HG03097 (cell line): ENCODE measurements around the gene NAXD.

Experiments used
- ATAC-seq: cut with Tn5 transposase; IDR thresholded peaks from one replicate; pipeline ENCODE4 v1.9.1; 2021; ENCODE audit not compliant: unreplicated experiment, low FRiP score

Gene NAXD

DNA sequence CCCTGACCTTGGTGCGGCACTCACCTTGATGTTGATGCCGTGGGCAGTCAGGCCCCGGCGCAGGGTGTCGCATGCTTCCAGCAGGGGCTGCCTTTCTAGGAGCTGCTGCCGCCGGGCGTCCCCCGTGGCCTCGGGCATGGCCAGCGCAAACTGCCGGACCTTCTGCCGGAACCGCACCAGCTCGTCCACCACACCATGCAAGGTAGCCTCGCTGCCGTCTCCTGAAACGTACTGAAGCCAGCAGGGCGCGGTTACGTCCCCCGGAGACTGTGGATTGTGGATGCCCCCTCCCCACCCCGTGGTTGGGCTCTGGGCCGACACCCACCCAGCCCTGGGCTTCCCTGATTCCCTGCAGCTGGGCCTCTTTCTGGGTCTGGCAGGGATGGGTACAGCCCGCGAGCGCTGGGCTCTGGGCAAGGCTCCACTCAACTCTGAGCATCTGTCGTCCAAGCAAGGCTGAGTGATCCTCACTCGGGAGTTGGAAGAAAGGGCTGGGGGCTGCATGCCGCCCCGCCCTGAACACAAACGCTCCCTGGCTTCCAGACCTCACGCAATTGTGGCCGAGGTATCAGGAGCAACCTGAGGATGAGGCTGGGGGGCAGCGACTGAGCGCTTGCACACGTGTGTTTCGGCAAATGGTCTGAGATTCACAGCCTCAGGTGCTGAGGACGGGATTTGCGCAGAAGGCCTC is 27.1 kb downstream of the NAXD start:
- no peak for ATAC-seq

DNA sequence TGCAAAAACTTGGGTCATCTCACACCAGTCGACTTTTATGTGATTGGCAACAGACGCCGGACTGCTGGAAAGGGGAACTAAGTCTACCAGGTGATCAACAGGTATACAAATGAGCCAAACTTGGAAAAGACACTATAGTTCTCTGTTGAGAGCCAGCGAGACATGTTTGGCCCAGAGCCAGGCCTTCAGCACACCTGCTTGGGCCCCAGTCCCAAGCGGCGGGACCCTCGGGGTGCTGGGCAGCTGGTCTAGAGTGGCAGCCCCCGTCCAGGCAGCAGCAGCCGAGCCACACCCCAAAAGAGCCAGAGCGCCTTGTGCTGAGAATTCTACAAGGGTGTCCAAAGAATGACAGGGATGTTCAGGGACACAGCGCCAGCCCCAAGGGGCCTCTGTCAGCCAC is 28.0 kb downstream of the NAXD start:
- ATAC-seq = no peak

DNA sequence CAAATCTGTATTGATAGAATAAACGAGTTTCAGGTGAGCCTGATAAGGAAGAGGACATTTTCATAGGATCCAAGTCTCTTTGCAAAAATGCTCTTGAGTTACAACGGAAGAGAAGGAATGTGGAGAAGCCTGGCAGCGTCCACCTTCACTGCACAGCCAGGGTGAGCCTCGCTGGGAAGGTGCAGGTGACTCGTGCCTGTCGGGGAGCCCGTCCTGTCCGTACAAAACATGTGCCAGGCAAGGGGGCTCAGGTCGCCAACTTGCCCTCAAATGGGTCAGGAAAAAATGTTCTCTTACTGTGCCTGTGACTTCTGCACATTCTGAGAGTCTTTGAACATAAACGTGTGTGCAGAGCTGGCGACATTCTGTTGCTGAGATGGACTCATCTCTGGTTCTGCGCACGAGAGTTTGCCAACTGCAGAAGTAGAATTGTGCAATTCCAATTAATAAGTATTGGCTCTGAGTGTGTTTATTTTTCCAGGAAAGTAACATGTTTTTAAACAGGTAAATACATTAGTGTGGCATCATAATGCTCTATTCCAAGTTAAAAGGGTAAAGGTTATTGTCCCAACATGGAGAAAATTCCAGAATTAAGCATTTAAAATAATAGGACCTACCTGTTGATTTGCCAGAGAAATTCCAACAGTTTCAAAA is 28.6 kb downstream of the NAXD start:
- ATAC-seq = no peak

DNA sequence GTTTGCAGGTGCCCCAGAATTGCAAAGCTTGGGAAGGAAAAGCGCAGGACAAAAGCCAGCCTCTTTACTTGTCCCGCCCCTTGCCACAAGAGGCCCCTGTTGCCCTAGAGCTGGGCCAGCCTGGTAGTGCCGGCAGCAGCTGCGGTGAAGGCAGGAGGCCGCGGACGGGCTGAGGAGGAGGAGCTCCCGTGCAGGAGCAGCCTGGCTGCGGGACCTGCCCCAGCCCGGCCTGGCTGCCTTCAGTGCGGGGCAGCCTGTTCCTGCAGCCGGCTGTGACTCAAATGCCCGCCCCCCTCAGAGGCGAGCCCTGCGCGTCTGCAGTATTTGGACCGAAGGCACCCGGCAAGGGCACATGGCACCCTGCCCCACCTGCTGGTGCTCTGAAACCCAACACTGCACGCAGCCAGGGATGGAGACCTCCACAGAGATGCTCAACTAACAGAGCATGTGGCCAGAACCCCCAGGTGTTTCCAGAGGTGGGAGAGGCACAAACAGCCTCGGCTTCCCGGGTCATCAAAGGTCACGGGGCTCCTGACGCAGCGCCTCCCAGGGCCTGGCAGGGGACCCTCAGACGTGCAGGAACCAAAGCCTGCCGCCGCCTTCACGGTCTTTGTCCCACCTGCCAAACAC is 29.7 kb downstream of the NAXD start:
- peak; percentile 82 for ATAC-seq

DNA sequence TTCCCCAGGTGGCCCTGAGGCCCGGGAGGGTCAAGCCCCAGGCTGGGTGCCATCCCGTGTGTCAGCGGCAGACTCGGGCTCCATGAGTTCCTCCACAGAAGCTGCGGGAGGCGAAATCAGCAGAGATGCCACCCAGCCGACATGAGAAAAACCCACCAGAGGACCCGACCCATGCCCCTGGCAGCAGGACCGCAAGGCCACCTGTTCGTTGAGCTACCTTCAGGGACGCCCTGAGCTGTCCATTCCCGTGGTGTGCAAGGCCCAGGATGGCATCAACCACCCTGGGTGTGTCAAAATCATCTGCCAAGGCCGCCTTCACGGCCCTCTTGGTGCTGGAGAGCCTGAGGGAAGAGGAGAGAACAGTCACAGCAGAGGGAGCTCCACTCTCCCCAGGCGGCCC is 30.4 kb downstream of the NAXD start:
- no peak for ATAC-seq

- no peak for ATAC-seq
These were observed 31.4 kb downstream of the NAXD start for GRCh38 chr13:110646442-110647364.

GRCh38 chr13:110647365-110647737 is 32.0 kb downstream of the NAXD start:
- ATAC-seq = no peak

DNA sequence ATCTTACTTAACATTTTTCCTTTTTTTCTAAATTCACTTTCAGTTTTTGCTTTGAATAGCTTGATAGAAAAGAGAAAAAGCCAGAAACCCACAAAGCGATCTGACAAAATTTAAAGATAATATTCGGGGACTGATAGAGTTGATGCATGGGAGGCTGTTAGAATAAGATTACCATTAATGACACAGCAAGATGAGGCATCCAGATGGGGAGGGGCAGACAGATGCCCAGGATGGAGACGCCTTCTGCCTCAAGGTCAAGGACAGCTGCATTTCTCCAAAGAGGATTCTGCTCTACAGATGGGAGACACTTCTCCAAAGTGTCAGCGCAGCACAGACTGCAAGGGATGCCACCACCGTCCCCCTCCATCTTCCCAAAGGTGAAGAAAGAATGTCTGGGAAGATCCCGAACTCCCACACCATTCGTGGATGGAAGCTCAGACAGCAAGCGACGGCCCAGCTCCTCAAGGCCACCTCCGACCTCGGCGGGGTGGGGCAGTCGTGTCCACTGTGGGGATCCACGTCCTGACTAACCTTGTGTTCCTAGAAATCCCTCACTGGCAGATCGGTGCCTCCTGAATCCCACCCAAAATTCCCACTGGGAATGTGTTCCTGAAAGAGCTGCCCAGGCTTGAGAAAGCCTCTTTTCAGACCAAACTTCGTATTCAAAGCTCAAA is 32.9 kb downstream of the NAXD start:
- no peak for ATAC-seq

GRCh38 chr13:110648848-110649421 is 33.6 kb downstream of the NAXD start:
- no peak for ATAC-seq

GRCh38 chr13:110649551-110649950 is 34.2 kb downstream of the NAXD start:
- ATAC-seq = no peak

- ATAC-seq = no peak
These were observed 35.1 kb downstream of the NAXD start for GRCh38 chr13:110650436-110650835.

DNA sequence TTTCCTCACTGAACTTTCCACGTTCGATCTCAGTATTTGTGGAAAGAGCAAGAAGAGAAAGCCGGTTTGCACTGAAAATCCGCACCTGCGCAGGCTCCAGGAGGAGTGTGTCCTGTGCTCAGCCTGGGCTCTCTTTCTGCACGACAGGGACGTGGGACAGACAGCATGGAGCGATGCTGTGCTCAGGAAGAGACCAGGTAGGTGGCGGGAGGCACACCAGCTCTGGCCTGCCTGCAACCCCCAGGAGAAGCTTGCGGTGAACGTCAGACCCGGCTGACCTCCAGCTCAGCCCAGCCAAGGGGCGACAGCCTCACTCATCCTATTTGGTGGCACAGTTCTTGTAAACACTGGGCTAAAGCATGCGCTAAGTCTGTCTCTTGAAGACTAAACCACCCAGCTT is 35.9 kb downstream of the NAXD start:
- ATAC-seq = no peak

DNA sequence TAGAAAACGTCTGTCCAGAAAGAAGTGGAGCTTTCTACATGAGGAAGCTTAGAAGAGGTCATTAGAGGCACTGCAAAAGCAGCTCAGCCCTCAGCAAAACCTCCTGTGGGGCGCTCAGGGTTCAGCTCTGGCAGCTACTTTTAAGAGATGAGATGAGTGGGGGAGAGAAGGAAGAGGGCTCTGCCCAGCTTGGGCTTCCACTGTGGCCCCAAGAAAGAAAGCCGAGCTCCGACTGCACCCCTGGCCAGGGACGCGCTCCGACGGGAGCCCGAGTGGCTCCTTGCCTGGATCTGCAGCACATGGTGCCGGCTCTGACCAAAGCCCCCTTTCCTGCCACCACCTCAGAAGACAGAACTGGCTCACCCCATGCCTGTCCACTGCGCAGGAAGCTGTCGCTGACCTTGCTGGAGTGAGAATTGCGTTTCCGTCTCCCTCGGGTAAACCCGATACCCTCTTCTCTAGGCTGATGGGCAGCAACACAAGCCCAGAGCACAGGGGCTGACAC is 36.4 kb downstream of the NAXD start:
- no peak for ATAC-seq

GRCh38 chr13:110652231-110652730 is 36.9 kb downstream of the NAXD start:
- no peak for ATAC-seq

DNA sequence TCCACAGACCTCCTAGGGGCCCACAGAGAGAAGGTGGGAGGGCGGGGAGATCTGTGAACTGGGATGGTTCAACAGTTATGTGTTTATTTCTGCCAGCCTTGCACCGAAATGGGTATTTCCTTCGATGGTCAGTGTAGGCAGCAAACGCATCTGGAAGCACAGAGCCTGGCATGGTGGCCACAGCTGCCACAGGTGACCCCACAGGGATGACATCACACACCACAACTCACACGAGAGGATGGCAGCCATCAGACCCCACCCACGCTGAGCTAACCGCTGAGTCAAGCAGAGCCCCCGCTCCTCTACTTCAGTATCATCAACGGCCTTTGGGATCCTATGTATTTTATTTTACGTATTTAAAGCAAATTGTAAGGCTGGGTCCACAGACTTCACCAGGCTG is 37.4 kb downstream of the NAXD start:
- no peak for ATAC-seq

GRCh38 chr13:110653271-110653670 is 37.9 kb downstream of the NAXD start:
- ATAC-seq = no peak

DNA sequence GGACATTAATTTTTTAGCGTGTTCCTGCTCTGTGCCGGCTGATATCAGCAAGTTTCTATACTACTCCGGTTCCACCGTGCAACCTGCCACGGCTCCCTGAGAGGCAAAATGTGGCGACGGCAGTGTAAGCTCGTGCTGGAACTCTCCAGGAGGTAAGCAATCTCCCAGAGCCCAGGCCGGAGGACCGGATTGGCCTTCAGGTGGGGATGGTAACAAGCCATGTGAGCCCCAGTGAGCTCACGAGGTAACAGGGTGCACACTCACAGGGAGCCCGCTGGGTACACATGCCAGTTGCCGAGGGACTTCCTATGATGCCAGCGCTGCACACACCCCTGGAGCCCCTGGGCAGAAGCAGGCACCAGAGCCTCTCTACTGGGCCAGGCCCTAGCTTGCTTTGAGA is 38.5 kb downstream of the NAXD start:
- ATAC-seq = no peak

DNA sequence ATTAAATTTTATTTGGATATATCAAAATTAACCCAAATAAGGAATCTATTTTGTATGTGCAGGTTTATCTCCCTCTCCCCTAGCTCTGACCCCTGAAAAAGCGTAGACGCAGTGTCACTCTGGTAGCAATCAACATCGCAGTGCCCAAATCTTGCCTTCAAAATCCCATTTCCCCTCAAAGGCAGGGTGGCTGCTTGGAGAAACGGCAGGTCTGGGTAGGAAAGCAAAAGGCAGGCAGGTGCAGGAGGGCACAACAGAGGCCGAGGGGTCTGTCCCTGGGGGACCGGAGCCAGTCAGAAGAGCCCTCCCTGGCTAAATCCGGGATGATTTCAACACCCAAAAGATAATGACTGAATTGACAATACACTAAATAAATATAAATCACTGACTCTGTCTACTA is 41.9 kb downstream of the NAXD start:
- ATAC-seq = no peak

DNA sequence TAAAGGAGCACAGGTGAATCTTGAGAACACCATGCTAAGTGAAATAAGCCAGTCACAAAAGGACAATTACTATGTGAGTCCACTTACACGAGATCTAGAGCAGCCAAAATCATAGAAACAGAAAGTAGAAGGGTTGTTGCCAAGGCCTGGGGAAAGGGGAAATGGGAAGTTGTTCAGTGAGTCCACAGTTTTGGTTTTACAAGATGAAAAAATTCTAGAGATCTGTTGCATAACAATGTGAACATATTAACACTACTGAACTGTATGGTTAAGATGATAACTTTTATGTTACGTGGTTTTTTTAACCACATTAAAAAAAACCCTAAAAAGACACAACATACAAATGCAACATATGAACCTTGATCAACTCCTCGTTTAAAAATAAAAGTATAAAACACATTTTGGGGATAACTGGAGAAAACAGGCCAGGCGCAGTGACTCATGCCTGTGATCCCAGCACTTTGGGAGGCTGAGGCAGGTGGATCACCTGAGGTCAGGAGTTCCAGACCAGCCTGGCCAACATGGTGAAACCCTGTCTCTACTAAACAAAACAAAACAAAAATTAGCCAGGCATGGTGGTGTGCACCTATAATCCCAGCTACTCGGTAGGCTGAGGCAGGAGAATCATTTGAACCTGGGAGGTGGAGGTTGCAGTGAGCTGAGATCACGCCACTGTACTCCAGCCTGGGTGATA is 43.0 kb downstream of the NAXD start:
- peak; percentile 76 for ATAC-seq
